Hepatocyte (in vitro differentiated cells): ENCODE measurements around the gene MEOX1.

Experiments
- CTCF ChIP-seq: fragments of 200-600 bp; sonication (generic); IDR thresholded peaks from 2 replicates; pipeline ENCODE4 v1.5.1; 2016; ENCODE audit warnings: antibody characterized with exemption, mild to moderate bottlenecking; ENCODE audit not compliant: poor library complexity
- EZH2phosphoT487 ChIP-seq: fragments of 200-600 bp; sonication (generic); IDR thresholded peaks from one replicate; pipeline ENCODE4 v1.6.1; 2018; ENCODE audit warnings: antibody characterized with exemption, mild to moderate bottlenecking, low read depth, moderate library complexity; ENCODE audit not compliant: unreplicated experiment, severe bottlenecking

DNA sequence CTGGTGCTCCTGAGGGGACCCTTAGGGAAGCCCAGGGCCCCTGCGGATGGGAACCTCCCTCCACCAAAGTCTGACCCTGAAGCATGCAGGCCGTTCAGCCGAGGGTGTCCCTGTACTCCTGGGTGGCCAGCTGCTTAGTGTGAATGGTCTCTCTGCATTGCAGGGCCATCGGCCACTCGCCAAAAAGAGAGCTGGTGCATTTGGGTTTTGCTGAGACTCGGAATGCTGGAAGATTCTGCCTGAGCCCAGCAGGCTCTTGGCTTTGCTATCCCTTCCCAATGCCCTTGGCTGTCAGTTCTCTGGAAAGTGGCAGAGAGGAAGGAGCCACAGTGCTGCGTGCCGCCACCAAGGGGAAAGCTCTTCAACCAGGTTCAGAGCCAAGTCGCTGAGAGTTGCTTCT, 2.8 kb downstream of the MEOX1 start:
- TF ChIP-seq CTCF (no peak), EZH2phosphoT487 (no peak)
